Left renal pelvis (tissue), 4 donors: Measurements from ENCODE around the gene XRN2. TPM values are rescaled to one million over a fixed set of nuclear protein-coding genes. Genes with fewer than 3 reads are reported as not detected.
"Not testable (repeated sequence)": the region's sequence is repeated elsewhere in the genome, so short reads cannot be mapped to it uniquely, and the experiment has no call there.

ENCODE experiments used
- DNase-seq, 4 donors: peaks; one replicate each; pipeline ENCODE4 v3.0.0-alpha.2; 2013; ENCODE audit warnings: low read depth in 4 of 4, low spot score in 3 of 4
- polyA plus RNA-seq, 4 donors: library from polyadenylated mRNA; unstranded; fragments of 120-200 nt; gene quantifications; one replicate each; pipeline ENCODE4 v1.2.1, GENCODE V29; 2013; ENCODE audit not compliant: insufficient read length in 4 of 4

The XRN2 gene
- polyA plus RNA-seq, 4 donors: 76.6 to 113 (median 94.8) TPM

DNA sequence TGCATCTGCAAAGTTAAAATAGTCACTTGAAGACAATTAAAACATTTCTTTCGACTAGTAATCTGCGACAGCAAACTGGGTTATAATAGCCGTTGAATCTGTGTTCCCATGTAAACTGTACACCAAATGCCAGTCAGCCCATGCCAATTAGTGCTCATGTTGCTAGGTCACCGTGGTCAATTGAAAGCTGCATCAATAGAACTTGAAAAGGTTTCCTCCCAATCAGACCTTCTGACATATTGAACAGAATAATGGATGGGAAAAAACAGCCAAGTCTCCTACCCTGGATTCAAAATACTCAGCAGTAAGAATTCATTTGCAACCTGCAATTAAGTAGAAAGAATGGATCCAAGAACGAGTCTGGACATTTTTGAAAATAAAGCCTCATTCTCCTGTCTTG is 83.0 kb downstream of the XRN2 start:
- no peak for DNase-seq

GRCh38 chr20:21387528-21387927 is 84.4 kb downstream of the XRN2 start:
- DNase-seq: no peak

DNA sequence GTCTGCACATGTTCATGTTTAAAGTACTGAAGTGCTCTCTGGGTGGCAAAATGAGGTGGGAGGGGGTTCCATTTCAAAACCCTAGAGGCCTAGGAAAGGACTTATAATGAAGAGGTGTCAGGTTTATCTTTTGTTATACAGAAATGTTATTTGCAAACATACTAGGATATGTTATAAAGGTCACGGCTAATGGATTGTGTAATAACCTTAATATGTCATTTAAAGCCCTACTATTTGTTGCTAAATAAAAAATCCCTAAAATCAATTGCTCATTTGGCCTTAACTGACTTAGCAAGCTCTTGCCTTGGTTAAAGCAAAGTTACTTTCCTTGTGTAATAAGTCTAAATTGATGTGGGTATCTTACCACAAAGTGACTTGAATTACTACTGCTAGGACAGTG is 85.4 kb downstream of the XRN2 start:
- DNase-seq: no peak

- DNase-seq: no peak
Measured at GRCh38 chr20:21389368-21389767, 86.2 kb downstream of the XRN2 start.

DNA sequence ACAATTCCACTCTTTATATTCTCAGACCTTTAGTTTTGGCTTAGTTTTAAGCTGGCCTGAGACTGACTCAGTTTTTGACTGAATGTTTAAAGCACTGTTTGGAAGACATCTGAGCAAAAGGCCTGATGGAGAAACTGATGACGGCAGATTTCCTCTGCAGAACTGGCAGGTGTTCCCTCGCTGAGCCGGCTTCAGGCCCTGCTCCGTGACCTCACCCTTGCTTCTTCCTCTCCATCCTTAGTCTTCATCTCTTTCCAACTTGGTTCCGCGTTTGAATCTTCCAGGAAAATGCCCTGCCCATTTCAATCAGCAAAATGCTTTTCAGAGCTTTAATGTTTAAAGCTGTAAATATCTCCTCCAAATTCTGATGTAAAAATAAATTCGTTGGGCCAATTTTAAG is 87.6 kb downstream of the XRN2 start:
- DNase-seq: no peak

DNA sequence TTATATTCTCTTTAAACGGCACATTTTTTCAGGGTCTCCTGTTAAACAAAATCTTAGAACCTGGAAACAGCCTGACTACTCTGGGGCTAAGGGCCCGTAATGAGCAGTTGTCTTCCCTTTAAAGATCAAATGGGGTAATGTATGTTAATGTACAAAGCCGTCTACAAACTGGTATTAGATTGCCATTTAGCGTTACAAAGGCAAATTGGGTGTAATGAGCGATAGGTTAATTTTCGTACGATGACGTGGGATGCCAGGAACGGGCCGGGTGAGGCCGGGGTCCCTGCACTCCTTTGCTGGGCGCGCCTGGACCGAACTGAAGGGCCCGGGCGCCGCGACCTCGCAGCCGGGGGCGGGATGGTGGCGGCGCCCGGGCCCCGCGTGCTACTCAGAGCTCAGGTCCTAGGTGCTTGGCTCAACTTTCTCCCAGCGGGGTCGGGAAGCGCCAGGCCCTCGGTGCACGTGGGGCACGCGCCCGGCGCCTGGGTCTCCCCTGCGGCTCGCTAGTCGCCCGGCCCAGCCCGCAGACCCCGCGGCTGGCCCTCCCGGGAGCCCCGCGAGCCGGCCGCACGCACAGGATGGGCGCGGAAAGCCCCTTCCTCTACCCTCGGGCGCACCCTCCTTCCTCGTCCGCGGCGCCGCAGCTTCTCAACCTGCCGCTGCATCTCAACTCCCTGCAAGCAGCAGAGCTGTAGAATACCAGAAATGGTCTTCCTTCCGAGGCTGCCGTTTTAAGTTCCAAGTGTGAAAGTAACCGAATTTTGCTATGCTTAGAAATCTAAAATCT is 88.2 kb downstream of the XRN2 start:
- DNase-seq: no peak

DNA sequence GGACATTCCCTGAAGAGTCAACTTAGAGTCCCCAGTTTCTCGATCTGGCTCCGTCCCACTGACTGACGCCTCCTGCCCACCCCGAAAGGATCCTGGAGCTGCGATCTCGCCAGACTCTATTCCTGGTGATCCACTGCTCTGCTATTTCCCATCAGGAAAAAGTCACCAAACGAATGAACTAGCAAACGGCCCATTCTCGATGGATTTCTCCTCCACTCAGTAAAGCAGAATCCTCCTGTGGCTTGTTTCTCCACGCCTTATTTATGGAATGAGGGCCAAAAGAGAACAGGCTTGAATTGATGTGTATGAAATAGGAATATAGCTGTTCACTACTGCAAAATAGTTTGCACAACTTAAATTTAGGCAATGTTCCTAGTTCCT is 88.8 kb downstream of the XRN2 start:
- no peak for DNase-seq

DNA sequence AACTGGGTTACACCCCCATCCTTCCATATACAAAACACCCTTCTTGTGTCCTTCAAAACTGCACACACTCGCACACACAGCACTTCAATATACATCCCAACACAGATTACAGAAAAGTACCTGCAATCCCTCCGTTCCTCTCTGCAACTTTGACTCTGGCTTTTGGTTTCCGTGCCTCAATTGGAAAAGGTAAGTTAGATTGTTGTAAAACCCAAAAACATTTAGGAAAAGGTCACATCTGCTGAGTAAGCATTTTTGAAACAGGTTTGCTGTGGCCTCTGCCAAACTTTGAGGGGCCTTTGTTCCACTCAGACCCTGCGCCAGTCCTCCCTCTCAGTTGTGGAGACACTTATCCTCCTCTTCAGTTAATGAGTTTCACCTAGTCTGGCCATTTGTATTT is 90.0 kb downstream of the XRN2 start:
- DNase-seq: no peak

- no peak for DNase-seq
Measured at GRCh38 chr20:21393816-21394519, 90.8 kb downstream of the XRN2 start.

DNA sequence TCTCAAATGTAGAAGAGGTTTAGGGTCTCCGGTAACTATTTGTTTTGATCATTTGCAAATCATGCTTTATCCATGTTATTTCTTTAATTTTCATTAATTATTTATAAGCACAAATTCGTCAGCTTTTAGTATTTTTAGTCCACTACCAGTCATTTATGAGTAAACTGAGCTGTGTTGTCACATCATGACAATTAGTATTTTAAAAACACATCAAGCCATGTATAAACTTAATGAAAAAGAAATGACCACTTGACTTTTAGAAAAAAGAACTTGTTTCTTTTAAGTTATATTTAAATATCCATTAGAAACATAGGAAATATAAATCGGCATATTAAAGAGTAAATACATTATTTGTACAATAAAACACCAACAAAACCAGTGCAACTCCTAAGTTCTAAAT is 91.4 kb downstream of the XRN2 start:
- DNase-seq: no peak

DNA sequence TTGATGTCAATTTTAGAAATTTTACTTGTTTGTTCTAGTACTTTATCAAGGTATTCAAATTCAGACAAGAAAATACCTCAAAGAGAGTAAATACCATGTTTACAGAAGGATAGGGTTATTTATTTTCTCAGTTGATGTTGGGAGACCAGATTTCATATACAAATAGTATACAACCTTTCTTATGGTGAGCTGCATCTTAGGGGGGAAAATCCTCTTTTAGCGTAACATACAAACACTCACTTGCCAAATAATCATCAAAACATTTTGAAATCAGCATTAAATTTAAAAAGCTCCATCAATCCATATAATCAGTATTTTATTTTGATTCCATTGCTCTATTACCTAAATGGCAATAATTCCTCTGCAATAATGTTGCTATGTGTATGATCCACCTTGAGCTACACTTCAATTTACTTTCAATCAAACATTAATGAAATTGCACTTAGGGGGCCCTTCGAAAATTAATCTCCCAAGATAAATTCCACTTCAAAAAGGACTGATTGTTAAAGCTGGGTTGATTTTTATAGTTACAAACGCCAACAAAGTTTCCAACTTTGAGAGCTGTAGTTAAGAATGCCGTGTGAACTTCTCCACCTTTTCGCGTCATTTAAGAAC is 92.0 kb downstream of the XRN2 start:
- no peak for DNase-seq

- no peak for DNase-seq
Measured at GRCh38 chr20:21395666-21396598, 92.8 kb downstream of the XRN2 start.

- no peak for DNase-seq
Measured at GRCh38 chr20:21396599-21397340, 93.6 kb downstream of the XRN2 start.

- DNase-seq: no peak
Measured at GRCh38 chr20:21397341-21398108, 94.4 kb downstream of the XRN2 start, which contains the start of gene NKX2-4. Gene NKX2-4 (minus strand): TSS chr20:21397526. CDS start chr20:21397399, 127 bp downstream.

GRCh38 chr20:21398109-21399004 is 95.2 kb downstream of the XRN2 start:
- DNase-seq: no peak

DNA sequence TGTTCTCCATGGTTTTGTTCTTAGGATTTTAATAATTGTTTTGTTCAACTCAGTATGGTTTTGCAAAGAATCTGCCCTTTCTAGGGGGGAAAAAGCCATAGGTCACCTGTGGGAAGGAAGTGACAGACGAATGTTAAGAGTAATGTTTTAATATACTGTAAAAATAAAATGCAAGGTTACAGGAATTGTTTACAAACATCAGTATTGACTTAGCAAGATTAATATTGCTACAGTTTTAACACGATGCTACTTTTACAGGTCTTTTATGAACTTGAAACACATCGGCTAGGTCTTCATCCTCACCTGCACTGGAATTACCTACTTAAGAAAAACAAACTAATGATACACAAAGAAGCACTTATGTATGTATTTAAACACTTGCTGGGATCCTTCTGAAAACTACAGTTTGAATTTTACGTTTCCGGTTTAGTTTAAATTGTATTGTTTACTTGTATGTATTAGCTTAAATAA is 95.9 kb downstream of the XRN2 start:
- DNase-seq: no peak

GRCh38 chr20:21411725-21412124 is 108.6 kb downstream of the XRN2 start:
- DNase-seq: no peak

- not testable (repeated sequence) for DNase-seq
Measured at GRCh38 chr20:21413996-21414395, 110.9 kb downstream of the XRN2 start.
